KMS-11 (cell line): Measurements from ENCODE around the gene GPR180.

Experiments used
- H2AFZ ChIP-seq: fragments of 200-600 bp; sonication (generic); 2 replicates; pipeline ENCODE4 v1.6.1; 2016; ENCODE audit warnings: antibody characterized with exemption, mixed run types, low read depth
- H3K27ac ChIP-seq: fragments of 200-600 bp; sonication (generic); 2 replicates; pipeline ENCODE4 v1.6.1; 2016; ENCODE audit warnings: mild to moderate bottlenecking, mixed run types
- H3K27me3 ChIP-seq: fragments of 200-600 bp; sonication (generic); 2 replicates; pipeline ENCODE4 v1.6.1; 2017; ENCODE audit warnings: mild to moderate bottlenecking, low read depth, mixed run types, moderate library complexity; ENCODE audit not compliant: insufficient read depth
- H3K36me3 ChIP-seq: fragments of 200-600 bp; sonication (generic); 2 replicates; pipeline ENCODE4 v1.6.1; 2017; ENCODE audit warnings: mild to moderate bottlenecking, mixed run types; ENCODE audit not compliant: insufficient read depth
- H3K4me1 ChIP-seq: fragments of 200-600 bp; sonication (generic); 2 replicates; pipeline ENCODE4 v1.6.1; 2016; ENCODE audit warnings: mild to moderate bottlenecking, low read depth, mixed run types; ENCODE audit not compliant: poor library complexity, severe bottlenecking
- H3K4me2 ChIP-seq: fragments of 200-600 bp; sonication (generic); 2 replicates; pipeline ENCODE4 v1.7.0; 2016; ENCODE audit warnings: mild to moderate bottlenecking, mixed run types
- H3K4me3 ChIP-seq: fragments of 200-600 bp; sonication (generic); IDR thresholded peaks from 2 replicates; pipeline ENCODE4 v1.6.1; 2017; ENCODE audit warnings: low read depth, low read length, mixed read lengths; ENCODE audit not compliant: insufficient read depth
- H3K79me2 ChIP-seq: fragments of 200-600 bp; sonication (generic); 2 replicates; pipeline ENCODE4 v1.6.1; 2016; ENCODE audit warnings: low read depth, mixed run types; ENCODE audit not compliant: insufficient read depth
- H3K9ac ChIP-seq: fragments of 200-600 bp; sonication (generic); 2 replicates; pipeline ENCODE4 v1.6.1; 2016; ENCODE audit warnings: mild to moderate bottlenecking, mixed run types
- H4K20me1 ChIP-seq: fragments of 200-600 bp; sonication (generic); 2 replicates; pipeline ENCODE4 v1.6.1; 2016; ENCODE audit warnings: mild to moderate bottlenecking, mixed run types; ENCODE audit not compliant: insufficient read depth
- CTCF ChIP-seq: fragments of 200-600 bp; sonication (generic); conservative IDR thresholded peaks from 2 replicates; pipeline ENCODE4 v1.6.1; 2017; ENCODE audit warnings: low read depth, mild to moderate bottlenecking, antibody characterized with exemption, low read length, moderate library complexity, mixed read lengths

The GPR180 gene

DNA sequence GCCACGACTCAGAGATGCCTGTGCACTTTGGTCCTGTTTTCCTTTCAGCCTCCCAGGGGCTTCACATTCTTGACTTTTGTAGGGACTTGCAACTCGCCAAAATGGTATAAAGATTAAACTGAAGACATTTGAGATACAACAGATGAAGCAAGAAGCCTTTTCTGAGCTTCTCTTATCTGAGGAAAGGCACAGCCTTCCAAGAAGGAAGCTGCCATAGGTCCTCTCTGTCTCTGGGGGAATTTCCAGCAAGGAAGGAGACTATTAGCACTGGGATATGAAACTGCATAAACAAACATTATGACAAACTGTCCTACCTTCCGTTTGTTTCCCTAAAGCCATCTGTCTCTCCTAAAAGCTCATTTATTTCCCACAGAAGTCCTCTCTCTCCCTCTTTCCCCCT, 45.0 kb upstream of the GPR180 start:
- Histone ChIP-seq H3K4me1 (peaks cover 12% of the 10 kb centered on the region), H3K27me3 (no peaks in the 10 kb centered on the region), H3K27ac (no peak overlapping the region), H3K4me3 (no peak overlapping the region), H2AFZ (no peak overlapping the region), H3K4me2 (no peak overlapping the region), H3K9ac (no peak overlapping the region), H3K79me2 (no peaks in the 10 kb centered on the region), H4K20me1 (no peaks in the 10 kb centered on the region), H3K36me3 (no peaks in the 10 kb centered on the region)
- TF ChIP-seq CTCF, result no peak

DNA sequence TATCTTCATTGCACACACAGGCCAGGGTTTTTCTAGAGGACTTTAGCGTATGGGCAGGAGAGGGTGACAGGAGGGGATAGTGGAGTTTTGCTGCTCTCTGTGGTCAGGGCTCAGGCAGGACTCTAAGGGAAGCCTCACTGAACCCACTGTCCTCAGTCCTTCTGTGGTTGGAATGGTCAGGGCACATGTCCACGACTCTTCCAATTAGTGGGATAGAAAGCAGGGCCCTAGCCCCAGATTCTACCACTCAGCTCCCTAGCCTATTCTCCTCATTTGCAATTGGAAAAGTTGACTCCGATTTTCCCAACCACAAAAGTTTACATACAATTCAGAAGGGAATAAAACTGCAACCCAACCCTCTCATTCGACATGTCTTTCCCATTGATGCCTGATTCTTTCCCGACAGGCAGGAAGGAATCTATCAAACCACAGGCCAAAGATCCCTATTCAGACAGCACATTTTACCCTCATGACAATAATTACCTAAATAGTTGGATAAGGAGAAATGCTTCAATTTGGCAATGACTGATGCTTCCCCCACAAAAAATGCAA, 43.9 kb upstream of the GPR180 start:
- no peaks in the 10 kb centered on the region for H4K20me1 ChIP-seq
- no peak overlapping the region for H3K4me3 ChIP-seq
- peaks cover under 1% of the 10 kb centered on the region for H3K4me1 ChIP-seq
- no peak overlapping the region for H2AFZ ChIP-seq
- no peaks in the 10 kb centered on the region for H3K27me3 ChIP-seq
- H3K79me2 ChIP-seq, result no peaks in the 10 kb centered on the region
- TF ChIP-seq CTCF, result no peak
- no peak overlapping the region for H3K9ac ChIP-seq
- no peak overlapping the region for H3K4me2 ChIP-seq
- H3K36me3 ChIP-seq, result no peaks in the 10 kb centered on the region
- no peak overlapping the region for H3K27ac ChIP-seq

DNA sequence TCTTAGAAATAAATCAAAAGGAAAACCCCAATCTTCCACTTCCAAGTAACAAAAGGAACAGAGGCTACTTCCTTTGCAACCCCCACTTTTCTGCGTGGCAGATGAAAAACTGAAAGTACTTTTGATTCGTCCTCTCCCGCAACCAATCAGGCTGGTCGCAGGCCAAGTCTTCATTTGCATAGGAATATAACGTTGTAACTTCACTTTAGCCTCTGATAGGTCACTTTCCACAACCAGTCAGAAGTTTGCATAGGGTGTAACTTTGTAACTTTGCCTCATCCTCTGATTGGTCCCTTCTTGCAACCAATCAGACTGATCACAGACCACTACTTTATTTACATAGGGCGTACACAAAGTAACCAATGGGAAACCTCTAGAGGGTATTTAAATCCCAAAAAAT, 42.9 kb upstream of the GPR180 start:
- Histone ChIP-seq H3K4me2 (no peak overlapping the region), H3K27me3 (no peaks in the 10 kb centered on the region), H3K27ac (no peak overlapping the region), H3K9ac (no peak overlapping the region), H4K20me1 (no peaks in the 10 kb centered on the region), H3K4me3 (no peak overlapping the region), H2AFZ (no peak overlapping the region), H3K36me3 (no peaks in the 10 kb centered on the region), H3K4me1 (no peaks in the 10 kb centered on the region), H3K79me2 (no peaks in the 10 kb centered on the region)
- no peak for TF ChIP-seq CTCF

DNA sequence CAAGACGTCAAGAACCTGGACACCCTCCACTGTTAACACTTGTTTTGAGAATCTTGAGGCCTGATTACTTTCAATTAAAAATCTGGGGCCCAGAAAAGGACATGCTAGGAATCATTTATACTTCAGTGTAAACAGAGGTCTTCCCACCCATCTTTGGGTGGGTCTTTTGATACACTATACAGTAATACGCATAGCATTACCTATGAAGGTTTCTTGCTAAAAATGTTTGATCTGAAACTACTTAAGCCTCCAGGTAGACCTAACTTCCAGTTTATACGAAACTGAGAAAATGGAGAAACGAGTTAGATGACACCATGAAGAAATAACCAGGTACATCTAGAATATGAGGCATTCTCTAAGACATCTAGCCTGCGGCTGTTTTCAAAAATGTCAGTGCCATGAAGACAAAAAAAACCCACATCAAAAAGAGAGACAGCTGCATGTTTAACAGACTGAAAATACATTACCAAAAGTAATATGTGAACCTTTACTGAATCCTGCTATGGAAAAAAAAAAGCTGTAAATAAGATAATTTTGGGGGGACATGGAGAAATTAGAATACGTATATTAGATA, 42.3 kb upstream of the GPR180 start:
- Histone ChIP-seq H2AFZ (no peak overlapping the region), H3K79me2 (no peaks in the 10 kb centered on the region), H3K36me3 (no peaks in the 10 kb centered on the region), H3K4me3 (no peak overlapping the region), H4K20me1 (no peaks in the 10 kb centered on the region), H3K27me3 (no peaks in the 10 kb centered on the region), H3K9ac (no peak overlapping the region), H3K4me1 (no peaks in the 10 kb centered on the region), H3K4me2 (no peak overlapping the region), H3K27ac (no peak overlapping the region)
- no peak for TF ChIP-seq CTCF
